ENCODE results near the gene UNC13B. TPM values are rescaled to one million over a fixed set of nuclear protein-coding genes. Genes with fewer than 3 reads are reported as not detected.

Gene UNC13B
- total RNA-seq, 1 experiment from 2014 or later = 48.2 TPM

GRCh38 chr9:35262064-35262463 is 100.3 kb downstream of the UNC13B start:
- Histone ChIP-seq H2BK5ac (ENCODE audit: insufficient read length, low read length) (no peak overlapping the region), H3K79me2 (ENCODE audit: insufficient read depth, low read length) (no peaks in the 10 kb centered on the region), H2BK20ac (ENCODE audit: low read depth, low read length, poor library complexity, severe bottlenecking) (no peak overlapping the region), H3K23ac (ENCODE audit: insufficient read length, low read depth, low read length) (no peak overlapping the region), H2BK12ac (ENCODE audit: insufficient read length, low read depth, low read length) (no peak overlapping the region), H3K23me2 (ENCODE audit: insufficient read length, low read depth, low read length, poor library complexity, severe bottlenecking) (no peaks in the 10 kb centered on the region), H3K4me2 (ENCODE audit: insufficient read depth, insufficient read length, low read length) (no peak overlapping the region), H3K27me3 (ENCODE audit: insufficient read depth, low read length) (no peaks in the 10 kb centered on the region), H3K56ac (ENCODE audit: insufficient read length, low read depth, low read length) (no peak overlapping the region), H4K5ac (ENCODE audit: insufficient read length, low read depth, low read length) (no peak overlapping the region), H4K91ac (ENCODE audit: insufficient read length, low read depth, low read length) (no peak overlapping the region), H3K9me3 (ENCODE audit: control insufficient read depth, low read depth, low read length) (no peaks in the 10 kb centered on the region), H4K20me1 (ENCODE audit: control insufficient read depth, insufficient read depth, insufficient read length) (no peaks in the 10 kb centered on the region), H4K8ac (replicated peaks; ENCODE audit: insufficient read length, low read depth, low read length) (no peak overlapping the region), H3K18ac (ENCODE audit: insufficient read length, low read depth, low read length) (no peak overlapping the region), H2AK5ac (ENCODE audit: insufficient read length, low read length) (no peak overlapping the region), H3K9ac (ENCODE audit: extremely low read depth, insufficient read length, low read length) (no peak overlapping the region), H2BK120ac (ENCODE audit: low read depth, low read length, poor library complexity, severe bottlenecking) (no peak overlapping the region), H3T11ph (ENCODE audit: low read length) (no peak overlapping the region), H2BK15ac (ENCODE audit: low read depth, low read length) (no peak overlapping the region), H3K79me1 (ENCODE audit: insufficient read depth, low read depth, low read length, poor library complexity, severe bottlenecking) (no peaks in the 10 kb centered on the region), H3K14ac (ENCODE audit: insufficient read depth, low read length) (no peak overlapping the region), H3K27ac (ENCODE audit: insufficient read length, low read depth, low read length) (no peak overlapping the region), H2AFZ (ENCODE audit: low read length) (no peak overlapping the region), H3K4ac (ENCODE audit: low read depth, low read length) (no peak overlapping the region), H3K4me1 (ENCODE audit: insufficient read depth, low read length) (no peaks in the 10 kb centered on the region)
- Mint-ChIP-seq H3K9me3 (no peaks in the 10 kb centered on the region), H3K27me3 (ENCODE audit: low read depth) (no peaks in the 10 kb centered on the region; the same call in 1 of the 2 replicates), H3K4me3 (no peak overlapping the region), H3K36me3 (ENCODE audit: insufficient read depth in 1 of 3, low read depth in 3 of 3) (no peaks in the 10 kb centered on the region), H3K27ac (no peak overlapping the region), H3K4me1 (no peaks in the 10 kb centered on the region)
- 100% methylated on average over 1 of the region's 2 CpGs for WGBS (ENCODE audit: extremely low coverage, insufficient read length, low lambda C conversion rate)
- no peak for TF ChIP-seq CTCF (conservative IDR thresholded peaks at IDR 0.05)
- DNase-seq = no peak
